Measurements from ENCODE around the gene SIGLEC15.
A peak's percentile ranks its signal among the peaks of the same experiment; 100 is the strongest.

Gene SIGLEC15

DNA sequence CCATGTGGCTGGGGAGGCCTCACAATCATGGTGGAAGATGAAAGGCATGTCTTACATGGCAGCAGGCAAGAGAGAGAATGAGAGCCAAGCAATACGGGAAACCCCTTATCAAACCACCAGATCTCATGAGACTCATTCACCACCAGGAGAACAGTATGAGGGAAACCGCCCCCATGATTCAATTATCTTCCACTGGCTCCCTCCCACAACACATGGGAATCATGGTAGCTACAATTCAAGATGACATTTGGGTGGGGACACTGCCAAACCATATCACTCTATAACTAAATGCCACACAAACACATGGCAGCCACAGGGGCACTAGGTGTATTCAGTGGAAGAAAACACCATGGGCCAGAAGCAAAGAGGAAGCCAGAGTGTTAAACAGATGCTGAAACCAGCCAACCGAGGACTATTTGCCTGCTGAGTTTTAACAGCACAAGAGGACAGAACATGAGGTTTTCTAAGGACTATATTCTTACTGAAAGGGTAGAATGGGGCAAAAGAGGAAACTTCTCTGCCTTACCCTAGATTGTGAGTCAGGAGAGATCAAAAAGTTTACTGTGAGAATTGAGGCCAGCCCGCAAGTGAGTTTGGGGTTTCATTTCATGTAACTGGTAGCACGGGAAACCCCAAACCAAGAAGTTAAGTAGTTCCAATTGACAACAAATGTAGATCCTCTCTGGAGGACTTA lies 49.2 kb downstream of the SIGLEC15 start:
- no peak for TF ChIP-seq CTCF (IDR thresholded peaks at IDR 0.05; ENCODE audit: extremely low read depth, insufficient read depth, missing control alignments)
- DNase-seq (ENCODE audit: low spot score): peak; percentile 65
- in situ Hi-C loops (cut with MboI; ENCODE audit: low pct_unique_long_range_greater_than_20kb, low sequenced_read_pairs, unreplicated experiment): loop anchor here (10.0 kb wide), 1 partner anchor 200 kb away; no protein-coding TSS in a partner anchor

DNA sequence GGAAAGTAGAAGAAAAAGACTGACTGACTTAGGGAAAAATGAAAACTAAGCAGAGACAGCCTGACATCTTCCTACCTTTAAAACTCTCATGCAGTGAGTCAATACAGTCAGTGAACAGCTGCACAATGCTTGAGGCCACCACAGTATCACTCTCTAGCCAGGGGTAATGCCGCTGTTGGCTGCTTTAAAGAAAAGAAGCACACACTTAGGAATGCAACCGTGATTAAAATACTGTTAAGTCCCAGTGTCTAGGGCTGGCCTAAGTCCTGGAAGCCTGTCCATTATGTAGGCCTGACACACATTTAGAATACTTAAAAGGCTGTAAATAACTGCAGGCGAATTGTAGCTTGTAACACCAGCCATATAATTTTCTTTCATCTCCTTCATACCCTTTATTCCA lies 50.7 kb downstream of the SIGLEC15 start:
- no peak for DNase-seq (ENCODE audit: low spot score)
- in situ Hi-C loops (cut with MboI; ENCODE audit: low pct_unique_long_range_greater_than_20kb, low sequenced_read_pairs, unreplicated experiment): loop anchor here (10.0 kb wide), 1 partner anchor 201 kb away; no protein-coding TSS in a partner anchor
- TF ChIP-seq CTCF (IDR thresholded peaks at IDR 0.05; ENCODE audit: extremely low read depth, insufficient read depth, missing control alignments): no peak

- TF ChIP-seq CTCF (IDR thresholded peaks at IDR 0.05; ENCODE audit: extremely low read depth, insufficient read depth, missing control alignments): no peak
- in situ Hi-C loops (cut with MboI; ENCODE audit: low pct_unique_long_range_greater_than_20kb, low sequenced_read_pairs, unreplicated experiment): loop anchor here (10.0 kb wide), 1 partner anchor 203 kb away; no protein-coding TSS in a partner anchor
- DNase-seq (ENCODE audit: low spot score): no peak
Measured at GRCh38 chr18:45877403-45877802, 51.9 kb downstream of the SIGLEC15 start.

DNA sequence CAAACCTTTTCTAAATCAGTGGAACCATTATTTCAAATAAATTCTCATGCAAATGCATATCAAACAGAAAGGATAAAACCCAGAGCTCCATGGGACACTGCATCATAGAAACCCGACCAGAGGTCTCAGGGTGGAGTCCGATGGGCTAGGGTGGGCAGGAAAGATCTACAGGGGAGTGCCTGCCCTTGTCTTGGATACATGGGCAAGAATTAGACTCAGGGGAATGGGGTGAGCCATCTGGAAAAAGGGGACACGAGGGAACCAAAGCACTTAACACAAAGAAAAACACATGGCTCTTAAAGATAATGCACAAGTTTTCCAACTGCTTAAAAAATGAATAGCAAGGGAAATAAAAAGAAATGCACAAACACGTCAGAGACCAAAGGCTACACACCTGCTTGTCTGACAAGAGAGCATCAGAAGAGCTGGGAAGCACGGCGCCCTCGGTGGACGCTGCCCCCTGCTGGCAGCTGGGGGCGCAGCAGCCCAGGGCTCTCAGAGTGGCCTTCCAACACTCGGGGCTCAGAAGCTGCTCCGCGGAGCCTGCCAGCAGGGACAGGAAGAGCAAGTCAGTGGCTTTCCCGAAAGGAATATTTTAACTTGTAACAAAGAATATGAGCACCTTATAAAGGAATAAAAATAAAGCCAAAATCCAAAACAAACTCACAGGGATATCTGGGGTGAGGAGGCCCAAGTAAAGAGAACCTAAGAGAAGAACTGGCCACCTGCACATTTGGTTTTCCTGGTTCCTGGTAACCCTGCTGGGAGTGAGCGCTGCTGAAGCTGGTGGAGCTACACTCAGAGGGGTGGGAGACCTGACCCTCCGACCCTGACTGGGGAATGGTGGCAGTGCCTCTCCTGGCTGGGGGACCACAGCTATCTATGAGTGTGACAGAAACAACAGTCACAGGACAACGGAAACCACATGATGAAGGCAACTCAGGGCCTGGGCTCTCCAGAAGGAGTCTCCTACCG lies 54.5 kb downstream of the SIGLEC15 start:
- TF ChIP-seq CTCF (IDR thresholded peaks at IDR 0.05; ENCODE audit: extremely low read depth, insufficient read depth, missing control alignments): peak; percentile 100
- DNase-seq (ENCODE audit: low spot score): peak; percentile 78
- in situ Hi-C loops (cut with MboI; ENCODE audit: low pct_unique_long_range_greater_than_20kb, low sequenced_read_pairs, unreplicated experiment): loop anchor here (10.0 kb wide), 1 partner anchor 205 kb away; no protein-coding TSS in a partner anchor

DNA sequence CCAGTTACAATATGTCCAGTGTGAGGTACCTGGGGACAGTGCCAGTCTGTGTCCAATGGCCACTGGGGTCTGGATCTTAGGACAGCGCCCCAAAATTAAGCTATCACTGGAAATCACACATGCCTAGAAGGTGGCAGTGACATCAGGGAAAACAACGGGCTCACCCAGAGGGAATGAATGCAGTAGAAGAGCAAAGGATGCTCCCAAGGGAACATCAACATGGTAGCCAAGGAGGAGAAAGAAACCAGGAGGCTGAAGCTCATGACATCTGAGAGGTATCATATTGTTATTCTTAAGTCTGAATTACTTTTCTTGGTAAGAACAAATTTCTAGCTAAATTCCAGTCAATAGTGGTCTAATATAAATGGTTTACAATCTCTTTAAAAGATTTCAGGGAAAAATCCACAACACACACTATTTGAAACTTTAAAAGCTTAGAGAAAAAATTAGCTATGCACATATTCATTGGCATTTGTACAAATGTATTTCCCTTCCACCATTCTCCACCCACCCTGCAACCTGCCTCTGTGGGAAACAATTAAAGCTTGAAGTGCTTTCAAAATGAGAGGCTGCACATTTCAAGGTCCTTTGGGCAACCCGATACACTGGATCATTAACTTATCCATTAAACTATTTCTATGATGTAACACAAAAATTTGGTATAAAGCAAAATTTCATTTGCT lies 55.5 kb downstream of the SIGLEC15 start:
- in situ Hi-C loops (cut with MboI; ENCODE audit: low pct_unique_long_range_greater_than_20kb, low sequenced_read_pairs, unreplicated experiment): no loop called here
- TF ChIP-seq CTCF (IDR thresholded peaks at IDR 0.05; ENCODE audit: extremely low read depth, insufficient read depth, missing control alignments): no peak
- DNase-seq (ENCODE audit: low spot score): no peak

- in situ Hi-C loops (cut with MboI; ENCODE audit: low pct_unique_long_range_greater_than_20kb, low sequenced_read_pairs, unreplicated experiment): no loop called here
- no peak for TF ChIP-seq CTCF (IDR thresholded peaks at IDR 0.05; ENCODE audit: extremely low read depth, insufficient read depth, missing control alignments)
- no peak for DNase-seq (ENCODE audit: low spot score)
Measured at GRCh38 chr18:45887585-45887984, 62.1 kb downstream of the SIGLEC15 start.
